ENCODE measurements around the gene EIPR1.
A peak's percentile ranks its signal among the peaks of the same experiment; 100 is the strongest.
"Not testable (repeated sequence)": the region's sequence is repeated elsewhere in the genome, so short reads cannot be mapped to it uniquely, and the experiment has no call there.

EIPR1 gene

GRCh38 chr2:3377279-3377611 lies 373 bp downstream of the EIPR1 start:
- Histone ChIP-seq H3K4me3 (ENCODE audit: insufficient read depth, low read length, poor library complexity, severe bottlenecking) (peak overlapping the region; percentile 78), H3K9me3 (ENCODE audit: insufficient read depth, low read length) (no peaks in the 10 kb centered on the region), H3K4me2 (ENCODE audit: low read depth, low read length, poor library complexity, severe bottlenecking) (peak overlapping the region; percentile 89), H2AFZ (ENCODE audit: low read depth, low read length, severe bottlenecking) (peak overlapping the region; percentile 49), H3K9ac (ENCODE audit: low read length) (peak overlapping the region; percentile 76), H3K27ac (ENCODE audit: low read depth, low read length) (peak overlapping the region; percentile 40), H3K9me2 (replicated peaks; ENCODE audit: insufficient read depth, low read length) (no peaks in the 10 kb centered on the region), H3K27me3 (ENCODE audit: low read length) (no peaks in the 10 kb centered on the region), H4K20me1 (ENCODE audit: low read depth, low read length) (no peaks in the 10 kb centered on the region; the same call in 1 of the 2 replicates), H3F3A (ENCODE audit: insufficient read depth) (no peaks in the 10 kb centered on the region; the same call in 1 of the 2 replicates), H3K79me2 (ENCODE audit: insufficient read depth, low read length) (peaks cover 48% of the 10 kb centered on the region), H3K36me3 (ENCODE audit: low read length) (peaks cover 5% of the 10 kb centered on the region)
- TF ChIP-seq CTCF (IDR thresholded peaks at IDR 0.05; ENCODE audit: insufficient read depth, low read length, poor library complexity, severe bottlenecking) = no peak
- no peak for TF ChIP-seq EZH2phosphoT487 (conservative IDR thresholded peaks at IDR 0.05; ENCODE audit: low read length)

- H3K27ac ChIP-seq (ENCODE audit: low read depth, low read length) = peak overlapping the region; percentile 40; the same call in 1 of the 2 replicates
Observed at GRCh38 chr2:3376821-3377220, 797 bp downstream of the EIPR1 start.

GRCh38 chr2:3369340-3370181 lies 8.1 kb downstream of the EIPR1 start:
- not testable (repeated sequence) for H3K4me3 ChIP-seq (ENCODE audit: insufficient read depth, low read length, poor library complexity, severe bottlenecking); H2AFZ ChIP-seq (ENCODE audit: low read depth, low read length, severe bottlenecking); H3K9ac ChIP-seq (ENCODE audit: low read length); H3K36me3 ChIP-seq (ENCODE audit: low read length); H3K27me3 ChIP-seq (ENCODE audit: low read length); H4K20me1 ChIP-seq (ENCODE audit: low read depth, low read length); H3F3A ChIP-seq (ENCODE audit: insufficient read depth); H3K9me3 ChIP-seq (ENCODE audit: insufficient read depth, low read length); H3K9me2 ChIP-seq (replicated peaks; ENCODE audit: insufficient read depth, low read length); H3K4me2 ChIP-seq (ENCODE audit: low read depth, low read length, poor library complexity, severe bottlenecking); H3K27ac ChIP-seq (ENCODE audit: low read depth, low read length)
- peaks cover 44% of the 10 kb centered on the region for H3K79me2 ChIP-seq (ENCODE audit: insufficient read depth, low read length)

More at GRCh38 chr2:3376821-3377220, 797 bp downstream of the EIPR1 start:
- Histone ChIP-seq H3K4me2 (ENCODE audit: low read depth, low read length, poor library complexity, severe bottlenecking) (peak overlapping the region; percentile 89), H3K4me3 (ENCODE audit: insufficient read depth, low read length, poor library complexity, severe bottlenecking) (peak overlapping the region; percentile 78), H3K9me2 (replicated peaks; ENCODE audit: insufficient read depth, low read length) (no peaks in the 10 kb centered on the region), H2AFZ (ENCODE audit: low read depth, low read length, severe bottlenecking) (no peak overlapping the region), H3F3A (ENCODE audit: insufficient read depth) (no peaks in the 10 kb centered on the region; the same call in 1 of the 2 replicates), H3K36me3 (ENCODE audit: low read length) (peaks cover 5% of the 10 kb centered on the region), H3K79me2 (ENCODE audit: insufficient read depth, low read length) (peaks cover 44% of the 10 kb centered on the region), H3K9me3 (ENCODE audit: insufficient read depth, low read length) (no peaks in the 10 kb centered on the region), H4K20me1 (ENCODE audit: low read depth, low read length) (no peaks in the 10 kb centered on the region; the same call in 1 of the 2 replicates), H3K27me3 (ENCODE audit: low read length) (no peaks in the 10 kb centered on the region), H3K9ac (ENCODE audit: low read length) (peak overlapping the region; percentile 76)
- TF ChIP-seq CTCF (IDR thresholded peaks at IDR 0.05; ENCODE audit: insufficient read depth, low read length, poor library complexity, severe bottlenecking) = no peak
- no peak for TF ChIP-seq EZH2phosphoT487 (conservative IDR thresholded peaks at IDR 0.05; ENCODE audit: low read length)

GRCh38 chr2:3368261-3368722 lies 9.3 kb downstream of the EIPR1 start:
- Histone ChIP-seq H3K9ac (ENCODE audit: low read length) (no peak overlapping the region), H3K79me2 (ENCODE audit: insufficient read depth, low read length) (peaks cover 57% of the 10 kb centered on the region), H3K27ac (ENCODE audit: low read depth, low read length) (no peak overlapping the region), H2AFZ (ENCODE audit: low read depth, low read length, severe bottlenecking) (no peak overlapping the region), H4K20me1 (ENCODE audit: low read depth, low read length) (no peaks in the 10 kb centered on the region), H3K4me3 (ENCODE audit: insufficient read depth, low read length, poor library complexity, severe bottlenecking) (no peak overlapping the region), H3F3A (ENCODE audit: insufficient read depth) (no peaks in the 10 kb centered on the region), H3K4me2 (ENCODE audit: low read depth, low read length, poor library complexity, severe bottlenecking) (no peak overlapping the region), H3K36me3 (ENCODE audit: low read length) (no peaks in the 10 kb centered on the region), H3K27me3 (ENCODE audit: low read length) (no peaks in the 10 kb centered on the region), H3K9me3 (ENCODE audit: insufficient read depth, low read length) (no peaks in the 10 kb centered on the region), H3K9me2 (replicated peaks; ENCODE audit: insufficient read depth, low read length) (no peaks in the 10 kb centered on the region)
- TF ChIP-seq EZH2phosphoT487 (conservative IDR thresholded peaks at IDR 0.05; ENCODE audit: low read length) (no peak), CTCF (IDR thresholded peaks at IDR 0.05; ENCODE audit: insufficient read depth, low read length, poor library complexity, severe bottlenecking) (no peak)
